GM23248 (cell line): Measurements from ENCODE around the gene TNKS1BP1. TPM values are rescaled to one million over a fixed set of nuclear protein-coding genes. Genes with fewer than 3 reads are reported as not detected.

Experiments
- DNase-seq: peaks from one replicate; pipeline ENCODE4 v3.0.0-alpha.2; 2015
- H2AFZ ChIP-seq: fragments of 200-600 bp; sonication (generic); 2 replicates; pipeline ENCODE4 v1.6.1; 2016; ENCODE audit warnings: antibody characterized with exemption
- H3F3A ChIP-seq: fragments of 200-600 bp; sonication (generic); 2 replicates; pipeline ENCODE4 v1.6.1; 2016; ENCODE audit warnings: mild to moderate bottlenecking, antibody characterized with exemption, mixed run types; ENCODE audit not compliant: insufficient read depth
- H3K27ac ChIP-seq: fragments of 200-600 bp; sonication (generic); 2 replicates; pipeline ENCODE4 v1.5.1; 2016; ENCODE audit warnings: mild to moderate bottlenecking
- H3K27me3 ChIP-seq: fragments of 200-600 bp; sonication (generic); replicated peaks from 2 replicates; pipeline ENCODE4 v1.6.1; 2016; ENCODE audit warnings: mild to moderate bottlenecking; ENCODE audit not compliant: insufficient read depth
- H3K36me3 ChIP-seq: fragments of 200-600 bp; sonication (generic); 2 replicates; pipeline ENCODE4 v1.6.1; 2016; ENCODE audit warnings: low read depth, mild to moderate bottlenecking
- H3K4me1 ChIP-seq: fragments of 200-600 bp; sonication (generic); 2 replicates; pipeline ENCODE4 v1.6.1; 2016; ENCODE audit warnings: mild to moderate bottlenecking; ENCODE audit not compliant: insufficient read depth
- H3K4me2 ChIP-seq: fragments of 200-600 bp; sonication (generic); one replicate; pipeline ENCODE4 v1.6.1; 2016; ENCODE audit warnings: mild to moderate bottlenecking; ENCODE audit not compliant: unreplicated experiment
- H3K4me3 ChIP-seq: fragments of 200-600 bp; sonication (generic); 2 replicates; pipeline ENCODE4 v1.5.1; 2016; ENCODE audit warnings: mild to moderate bottlenecking
- H3K79me2 ChIP-seq: fragments of 200-600 bp; sonication (generic); 2 replicates; pipeline ENCODE4 v1.6.1; 2016; ENCODE audit warnings: mild to moderate bottlenecking; ENCODE audit not compliant: insufficient read depth
- H3K9ac ChIP-seq: fragments of 200-600 bp; sonication (generic); 2 replicates; pipeline ENCODE4 v1.6.1; 2016; ENCODE audit warnings: mild to moderate bottlenecking
- H3K9me2 ChIP-seq: fragments of 200-600 bp; sonication (generic); 2 replicates; pipeline ENCODE4 v1.6.1; 2016; ENCODE audit warnings: mixed run types, mild to moderate bottlenecking, moderate library complexity; ENCODE audit not compliant: insufficient read depth
- H3K9me3 ChIP-seq: fragments of 200-600 bp; sonication (generic); one replicate; pipeline ENCODE4 v1.6.1; 2017; ENCODE audit warnings: low read depth
- H4K20me1 ChIP-seq: fragments of 200-600 bp; sonication (generic); 2 replicates; pipeline ENCODE4 v1.6.0; 2016; ENCODE audit not compliant: insufficient read depth
- EZH2 ChIP-seq: fragments of 200-600 bp; sonication (generic); IDR thresholded peaks from 2 replicates; pipeline ENCODE4 v1.6.1; 2018; ENCODE audit warnings: antibody characterized with exemption, mild to moderate bottlenecking; ENCODE audit not compliant: insufficient read depth, poor library complexity, severe bottlenecking
- EZH2phosphoT487 ChIP-seq: fragments of 200-600 bp; sonication (generic); IDR thresholded peaks from 2 replicates; pipeline ENCODE4 v1.6.1; 2018; ENCODE audit warnings: antibody characterized with exemption, moderate library complexity, mild to moderate bottlenecking, low read depth; ENCODE audit not compliant: insufficient read depth
- WGBS, 2 experiments: methylation state at CpG; one replicate each; pipeline ENCODE4 v1.1.6; 2015 to 2017; ENCODE audit warnings: low lambda C conversion rate in 2 of 2, low coverage in 1 of 2; ENCODE audit errors: missing lambda C conversion rate in 2 of 2; 5-methylcytosine and 5-hydroxymethylcytosine counted together
- in situ Hi-C: fragments of 300-500 bp; cut with MboI; formaldehyde crosslinking; loops from 2 replicates; pipeline ENCODE4 v1.15.0; 2020
- polyA plus RNA-seq: library from polyadenylated mRNA; unstranded; fragments of >200 nt; fragmentation: Nextera tagmentation; extraction: Ambion mirVana; gene quantifications from 2 replicates; pipeline ENCODE4 v1.2.1, GENCODE V29; 2016
- total RNA-seq: library from RNA; depleted of rRNA; stranded (reverse); fragments of >200 nt; shearing (Covaris generic); gene quantifications from 2 replicates; pipeline ENCODE4 v1.2.3, GENCODE V29; 2014

TNKS1BP1 gene
- total and polyA plus RNA-seq, 2 experiments from 2014 or later: 88.2 to 89.7 TPM

DNA sequence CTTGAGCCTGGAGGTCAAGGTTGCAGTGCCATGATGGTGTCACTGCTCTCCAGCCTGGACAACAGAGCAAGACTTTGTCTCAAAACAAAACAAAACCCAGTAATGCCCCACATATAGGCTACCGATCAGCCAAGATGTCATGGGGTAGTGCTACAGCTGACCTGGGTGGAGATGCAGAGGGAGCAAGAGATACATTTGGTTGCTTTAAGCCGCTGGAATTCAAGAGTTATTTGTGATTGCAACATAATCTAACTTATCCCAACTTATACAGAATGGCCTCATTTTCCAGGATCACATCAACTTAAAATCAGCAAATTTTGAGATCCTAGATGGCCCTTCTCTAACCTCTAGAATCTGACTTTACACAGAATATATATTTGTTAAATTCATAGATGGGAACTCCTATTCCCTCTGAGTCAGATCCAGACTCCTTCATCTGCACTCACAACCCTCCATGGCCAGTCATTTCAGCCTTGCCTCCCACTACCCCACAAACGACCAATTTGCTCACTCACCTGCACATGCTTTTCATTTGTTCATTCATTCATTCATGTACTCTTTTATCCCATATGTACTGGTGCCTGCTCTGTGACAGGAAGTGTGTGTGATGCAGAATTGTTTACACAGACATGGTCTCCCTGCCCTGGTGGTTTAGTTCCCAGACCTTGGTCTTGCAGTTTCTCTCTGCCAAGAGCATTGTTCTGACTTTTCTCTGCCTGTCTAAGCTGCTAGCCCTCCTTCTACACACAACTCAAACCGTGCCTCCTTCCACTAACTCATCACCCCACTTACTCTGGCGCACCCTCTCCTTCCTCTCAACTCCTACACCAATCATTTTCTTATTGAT lies 63.6 kb downstream of the TNKS1BP1 start:
- Histone ChIP-seq H4K20me1 (no peaks in the 10 kb centered on the region), H3K9me3 (no peaks in the 10 kb centered on the region), H3K4me3 (no peak overlapping the region), H3K27ac (no peak overlapping the region), H3K9me2 (no peaks in the 10 kb centered on the region), H3K36me3 (no peaks in the 10 kb centered on the region), H3K27me3 (no peaks in the 10 kb centered on the region), H3K4me2 (no peak overlapping the region), H3K9ac (no peak overlapping the region), H3K4me1 (0 out of 2 replicates have a peak, but pooled peaks cover under 1% of the 10 kb centered on the region), H3F3A (0 out of 2 replicates have a peak, but pooled peaks cover under 1% of the 10 kb centered on the region), H2AFZ (no peak overlapping the region), H3K79me2 (no peaks in the 10 kb centered on the region)
- in situ Hi-C loops: no loop called here
- DNase-seq: no peak
- no peak for TF ChIP-seq EZH2phosphoT487
- TF ChIP-seq EZH2: no peak
- WGBS, 2 experiments: 40 to 42% methylated on average over 5 of the region's 5 CpGs

DNA sequence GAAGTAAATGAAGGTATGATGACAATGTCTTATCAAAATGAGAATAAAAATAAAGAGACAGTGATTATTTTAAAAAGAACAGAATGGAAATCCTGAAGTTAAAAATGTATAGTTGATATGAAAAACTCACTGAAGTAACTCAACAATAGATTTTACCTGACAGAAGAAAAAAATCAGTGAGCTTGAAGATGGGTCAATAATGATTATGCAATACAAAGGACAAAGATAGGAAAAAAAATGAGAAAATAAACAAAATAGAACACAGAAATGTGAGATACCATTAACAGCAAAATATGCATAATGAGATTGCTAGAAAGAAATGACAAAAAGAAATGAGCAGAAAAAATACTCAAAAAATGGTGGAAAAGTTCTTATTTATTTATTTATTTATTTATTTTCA lies 68.6 kb downstream of the TNKS1BP1 start:
- Histone ChIP-seq H3K4me1 (peaks cover 19% of the 10 kb centered on the region), H2AFZ (no peak overlapping the region), H3K9me2 (no peaks in the 10 kb centered on the region), H3K27me3 (no peaks in the 10 kb centered on the region), H4K20me1 (no peaks in the 10 kb centered on the region), H3K9ac (no peak overlapping the region), H3K4me2 (peak overlapping the region; percentile 10), H3K36me3 (no peaks in the 10 kb centered on the region), H3K4me3 (no peak overlapping the region), H3K79me2 (no peaks in the 10 kb centered on the region), H3K9me3 (no peaks in the 10 kb centered on the region), H3F3A (peaks cover 12% of the 10 kb centered on the region; the same call in 1 of the 2 replicates), H3K27ac (no peak overlapping the region)
- no peak for DNase-seq
- TF ChIP-seq EZH2phosphoT487 (no peak), EZH2 (no peak)
- in situ Hi-C loops: no loop called here

DNA sequence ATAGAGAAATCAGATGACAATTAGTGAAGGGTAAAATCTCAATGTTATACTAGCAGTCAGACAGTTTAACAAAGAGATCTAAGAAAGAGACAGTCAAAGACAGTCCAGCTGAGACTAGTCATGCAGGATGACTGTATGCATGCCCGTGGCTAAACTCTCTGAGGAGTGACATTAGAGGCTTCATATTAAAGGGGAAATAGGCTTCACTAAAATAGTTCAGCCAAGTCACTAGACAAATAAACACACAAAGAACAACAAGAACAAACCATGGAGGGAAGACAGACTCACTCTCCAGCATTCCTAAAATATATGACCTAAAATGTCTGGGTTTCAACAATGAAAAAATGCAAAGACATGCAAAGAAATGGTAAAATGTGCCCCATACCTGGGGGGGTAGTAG lies 69.1 kb downstream of the TNKS1BP1 start:
- peak; percentile 73 for DNase-seq
- Histone ChIP-seq H3K9me2 (no peaks in the 10 kb centered on the region), H3K9me3 (no peaks in the 10 kb centered on the region), H3F3A (peaks cover 12% of the 10 kb centered on the region; the same call in 1 of the 2 replicates), H2AFZ (no peak overlapping the region), H3K4me1 (peaks cover 19% of the 10 kb centered on the region), H3K36me3 (no peaks in the 10 kb centered on the region), H3K27ac (no peak overlapping the region), H3K4me3 (no peak overlapping the region), H3K4me2 (peak overlapping the region; percentile 10), H3K27me3 (no peaks in the 10 kb centered on the region), H4K20me1 (no peaks in the 10 kb centered on the region), H3K79me2 (no peaks in the 10 kb centered on the region), H3K9ac (no peak overlapping the region)
- no peak for TF ChIP-seq EZH2
- no peak for TF ChIP-seq EZH2phosphoT487
- in situ Hi-C loops: no loop called here
- 0% methylated on average over 1 of the region's 1 CpG for WGBS, 2 experiments

DNA sequence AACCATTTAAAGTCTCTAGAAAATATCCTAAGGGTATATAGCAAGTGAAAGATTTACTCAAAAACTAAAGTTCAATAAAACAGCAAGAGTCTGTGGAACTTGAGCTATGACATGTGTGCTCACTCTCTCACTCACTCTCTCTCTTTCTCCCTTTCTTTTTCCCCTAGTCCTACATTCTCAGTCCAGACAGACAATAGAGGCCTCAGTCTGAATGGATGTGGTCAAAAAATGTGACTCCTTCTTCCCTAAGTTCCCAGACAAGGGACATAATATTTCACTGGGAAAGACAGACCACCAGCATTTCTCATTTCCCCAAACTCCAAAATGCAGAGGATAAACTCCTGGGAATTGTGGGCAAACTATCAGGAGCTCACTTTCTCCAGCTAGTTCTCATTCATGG lies 70.1 kb downstream of the TNKS1BP1 start:
- Histone ChIP-seq H3K36me3 (no peaks in the 10 kb centered on the region), H3K27me3 (no peaks in the 10 kb centered on the region), H3K27ac (no peak overlapping the region), H3K9me2 (no peaks in the 10 kb centered on the region), H3K9me3 (no peaks in the 10 kb centered on the region), H3K79me2 (no peaks in the 10 kb centered on the region), H4K20me1 (no peaks in the 10 kb centered on the region), H3K4me1 (peaks cover 19% of the 10 kb centered on the region), H3K9ac (no peak overlapping the region), H2AFZ (no peak overlapping the region), H3K4me2 (no peak overlapping the region), H3F3A (peaks cover 12% of the 10 kb centered on the region; the same call in 1 of the 2 replicates), H3K4me3 (no peak overlapping the region)
- in situ Hi-C loops: no loop called here
- TF ChIP-seq EZH2phosphoT487: no peak
- TF ChIP-seq EZH2: no peak
- DNase-seq: no peak
